ENCODE data around the gene NTM. TPM values are rescaled to one million over a fixed set of nuclear protein-coding genes. Genes with fewer than 3 reads are reported as not detected.

Gene NTM
- total RNA-seq, 1 experiment from 2014 or later = 9.9 TPM

DNA sequence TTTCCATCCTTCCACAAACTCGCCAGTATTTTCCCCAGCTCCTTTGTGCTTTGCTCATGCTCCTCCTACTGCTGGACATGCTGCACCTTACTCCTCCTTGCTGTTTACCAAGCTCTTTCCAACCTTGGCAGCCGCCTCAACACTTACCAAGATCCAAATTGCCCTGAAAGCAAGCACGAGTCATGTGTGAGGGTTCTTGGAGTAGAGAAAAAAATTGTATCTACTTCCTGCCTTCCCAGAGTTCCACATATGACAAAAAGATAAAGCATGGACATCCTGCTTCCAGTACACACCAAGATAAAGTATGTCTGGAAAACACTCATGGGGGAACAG lies 767.5 kb downstream of the NTM start:
- H3K27ac Mint-ChIP-seq = no peak overlapping the region

More for the DNA sequence above, 767.5 kb downstream of the NTM start:
- Histone ChIP-seq H3K18ac (ENCODE audit: insufficient read length, low read depth, low read length) (no peak overlapping the region), H3K56ac (ENCODE audit: insufficient read length, low read depth, low read length) (no peak overlapping the region), H3K4me1 (ENCODE audit: insufficient read depth, low read length) (no peaks in the 10 kb centered on the region), H3K9ac (ENCODE audit: extremely low read depth, insufficient read length, low read length) (no peak overlapping the region), H2BK15ac (ENCODE audit: low read depth, low read length) (no peak overlapping the region), H2AFZ (ENCODE audit: low read length) (no peak overlapping the region), H3T11ph (ENCODE audit: low read length) (no peak overlapping the region), H3K27me3 (ENCODE audit: insufficient read depth, low read length) (no peaks in the 10 kb centered on the region), H3K79me2 (ENCODE audit: insufficient read depth, low read length) (no peaks in the 10 kb centered on the region), H2BK20ac (ENCODE audit: low read depth, low read length, poor library complexity, severe bottlenecking) (no peak overlapping the region), H3K23me2 (ENCODE audit: insufficient read length, low read depth, low read length, poor library complexity, severe bottlenecking) (no peaks in the 10 kb centered on the region), H2BK5ac (ENCODE audit: insufficient read length, low read length) (no peak overlapping the region), H3K79me1 (ENCODE audit: insufficient read depth, low read depth, low read length, poor library complexity, severe bottlenecking) (no peaks in the 10 kb centered on the region), H4K20me1 (ENCODE audit: control insufficient read depth, insufficient read depth, insufficient read length) (no peaks in the 10 kb centered on the region), H3K14ac (ENCODE audit: insufficient read depth, low read length) (no peak overlapping the region), H3K27ac (ENCODE audit: insufficient read length, low read depth, low read length) (no peak overlapping the region), H2AK5ac (ENCODE audit: insufficient read length, low read length) (no peak overlapping the region), H2BK120ac (ENCODE audit: low read depth, low read length, poor library complexity, severe bottlenecking) (no peak overlapping the region), H4K8ac (replicated peaks; ENCODE audit: insufficient read length, low read depth, low read length) (no peak overlapping the region), H3K4me2 (ENCODE audit: insufficient read depth, insufficient read length, low read length) (no peak overlapping the region), H3K4ac (ENCODE audit: low read depth, low read length) (no peak overlapping the region), H2BK12ac (ENCODE audit: insufficient read length, low read depth, low read length) (no peak overlapping the region), H3K23ac (ENCODE audit: insufficient read length, low read depth, low read length) (no peak overlapping the region), H3K9me3 (ENCODE audit: control insufficient read depth, low read depth, low read length) (no peaks in the 10 kb centered on the region), H4K5ac (ENCODE audit: insufficient read length, low read depth, low read length) (no peak overlapping the region), H4K91ac (ENCODE audit: insufficient read length, low read depth, low read length) (no peak overlapping the region)
- WGBS (ENCODE audit: extremely low coverage, insufficient read length, low lambda C conversion rate) = no CpG with 5 or more reads among the region's 3 CpGs
- TF ChIP-seq, protein P1, sequence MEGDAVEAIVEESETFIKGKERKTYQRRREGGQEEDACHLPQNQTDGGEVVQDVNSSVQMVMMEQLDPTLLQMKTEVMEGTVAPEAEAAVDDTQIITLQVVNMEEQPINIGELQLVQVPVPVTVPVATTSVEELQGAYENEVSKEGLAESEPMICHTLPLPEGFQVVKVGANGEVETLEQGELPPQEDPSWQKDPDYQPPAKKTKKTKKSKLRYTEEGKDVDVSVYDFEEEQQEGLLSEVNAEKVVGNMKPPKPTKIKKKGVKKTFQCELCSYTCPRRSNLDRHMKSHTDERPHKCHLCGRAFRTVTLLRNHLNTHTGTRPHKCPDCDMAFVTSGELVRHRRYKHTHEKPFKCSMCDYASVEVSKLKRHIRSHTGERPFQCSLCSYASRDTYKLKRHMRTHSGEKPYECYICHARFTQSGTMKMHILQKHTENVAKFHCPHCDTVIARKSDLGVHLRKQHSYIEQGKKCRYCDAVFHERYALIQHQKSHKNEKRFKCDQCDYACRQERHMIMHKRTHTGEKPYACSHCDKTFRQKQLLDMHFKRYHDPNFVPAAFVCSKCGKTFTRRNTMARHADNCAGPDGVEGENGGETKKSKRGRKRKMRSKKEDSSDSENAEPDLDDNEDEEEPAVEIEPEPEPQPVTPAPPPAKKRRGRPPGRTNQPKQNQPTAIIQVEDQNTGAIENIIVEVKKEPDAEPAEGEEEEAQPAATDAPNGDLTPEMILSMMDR (conservative IDR thresholded peaks at IDR 0.05) = no peak
- DNase-seq = no peak
- Mint-ChIP-seq H3K9me3 (no peaks in the 10 kb centered on the region), H3K4me3 (no peak overlapping the region), H3K4me1 (peaks cover 4% of the 10 kb centered on the region in 2 experiments), H3K27me3 (ENCODE audit: low read depth) (no peaks in the 10 kb centered on the region; the same call in 1 of the 2 replicates), H3K36me3 (ENCODE audit: insufficient read depth in 1 of 3, low read depth in 3 of 3) (no peaks in the 10 kb centered on the region)
